ENCODE results near the gene ATP6V0A1.
"Not testable (repeated sequence)": the region's sequence is repeated elsewhere in the genome, so short reads cannot be mapped to it uniquely, and the experiment has no call there.

ATP6V0A1 gene

GRCh38 chr17:42441371-42442195 is 17.1 kb upstream of the ATP6V0A1 start:
- Histone ChIP-seq H3K36me3 (ENCODE audit: control insufficient read depth in 1 of 2, insufficient read depth in 2 of 2, low read length in 2 of 2) (no peaks in the 10 kb centered on the region), H3K4me3 (ENCODE audit: low read depth in 1 of 2, low read length in 2 of 2) (no peak overlapping the region), H3K9me3 (ENCODE audit: control insufficient read depth in 1 of 2, low read length in 2 of 2) (no peaks in the 10 kb centered on the region), H3K27ac (ENCODE audit: low read length) (no peak overlapping the region), H3K4me1 (ENCODE audit: control insufficient read depth in 1 of 2, insufficient read depth in 2 of 2, low read length in 2 of 2) (peaks cover 0 to 4% of the 10 kb centered on the region in 2 donors), H3K27me3 (ENCODE audit: low read depth, low read length) (no peaks in the 10 kb centered on the region)

GRCh38 chr17:42442196-42442565 is 16.5 kb upstream of the ATP6V0A1 start:
- H3K27ac ChIP-seq (ENCODE audit: low read length), result no peak overlapping the region
- no peaks in the 10 kb centered on the region for H3K9me3 ChIP-seq (ENCODE audit: control insufficient read depth in 1 of 2, low read length in 2 of 2)
- H3K4me1 ChIP-seq (ENCODE audit: control insufficient read depth in 1 of 2, insufficient read depth in 2 of 2, low read length in 2 of 2), result peaks cover 0 to 4% of the 10 kb centered on the region in 2 donors
- H3K4me3 ChIP-seq (ENCODE audit: low read depth in 1 of 2, low read length in 2 of 2), result no peak overlapping the region
- H3K36me3 ChIP-seq (ENCODE audit: control insufficient read depth in 1 of 2, insufficient read depth in 2 of 2, low read length in 2 of 2), result no peaks in the 10 kb centered on the region
- H3K27me3 ChIP-seq (ENCODE audit: low read depth, low read length), result no peaks in the 10 kb centered on the region

DNA sequence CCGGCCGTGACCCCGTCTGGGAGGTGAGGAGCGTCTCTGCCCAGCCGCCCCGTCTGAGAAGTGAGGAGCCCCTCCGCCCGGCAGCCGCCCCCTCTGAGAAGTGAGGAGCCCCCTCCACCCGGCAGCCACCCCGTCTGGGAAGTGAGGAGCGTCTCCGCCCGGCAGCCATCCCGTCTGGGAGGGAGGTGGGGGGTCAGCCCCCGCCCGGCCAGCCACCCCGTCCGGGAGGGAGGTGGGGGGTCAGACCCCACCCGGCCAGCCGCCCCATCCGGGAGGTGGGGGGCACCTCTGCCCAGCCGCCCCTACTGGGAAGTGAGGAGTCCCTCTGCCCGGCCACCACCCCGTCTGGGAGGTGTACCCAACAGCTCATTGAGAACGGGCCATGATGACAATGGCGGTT is 9.5 kb upstream of the ATP6V0A1 start:
- not testable (repeated sequence) for H3K9me3 ChIP-seq (ENCODE audit: control insufficient read depth in 1 of 2, low read length in 2 of 2); H3K27ac ChIP-seq (ENCODE audit: low read length); H3K4me1 ChIP-seq (ENCODE audit: control insufficient read depth in 1 of 2, insufficient read depth in 2 of 2, low read length in 2 of 2); H3K27me3 ChIP-seq (ENCODE audit: low read depth, low read length); H3K4me3 ChIP-seq (ENCODE audit: low read depth in 1 of 2, low read length in 2 of 2); H3K36me3 ChIP-seq (ENCODE audit: control insufficient read depth in 1 of 2, insufficient read depth in 2 of 2, low read length in 2 of 2)

DNA sequence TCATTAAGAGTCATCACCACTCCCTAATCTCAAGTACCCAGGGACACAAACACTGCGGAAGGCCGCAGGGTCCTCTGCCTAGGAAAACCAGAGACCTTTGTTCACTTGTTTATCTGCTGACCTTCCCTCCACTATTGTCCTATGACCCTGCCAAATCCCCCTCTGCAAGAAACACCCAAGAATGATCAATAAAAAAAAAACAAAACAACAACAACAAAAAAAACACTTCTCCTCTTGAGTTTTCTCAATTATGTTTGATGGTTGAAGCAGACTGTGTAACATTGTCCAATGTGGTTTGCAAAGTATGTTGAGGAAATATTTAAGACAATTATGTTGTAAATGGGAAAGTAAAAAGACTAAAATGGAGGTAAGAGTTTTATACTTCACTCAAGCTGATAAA is 8.8 kb upstream of the ATP6V0A1 start:
- H3K9me3 ChIP-seq (ENCODE audit: control insufficient read depth in 1 of 2, low read length in 2 of 2); H3K36me3 ChIP-seq (ENCODE audit: control insufficient read depth in 1 of 2, insufficient read depth in 2 of 2, low read length in 2 of 2); H3K4me1 ChIP-seq (ENCODE audit: control insufficient read depth in 1 of 2, insufficient read depth in 2 of 2, low read length in 2 of 2); H3K4me3 ChIP-seq (ENCODE audit: low read depth in 1 of 2, low read length in 2 of 2); H3K27me3 ChIP-seq (ENCODE audit: low read depth, low read length); H3K27ac ChIP-seq (ENCODE audit: low read length): not testable (repeated sequence)

DNA sequence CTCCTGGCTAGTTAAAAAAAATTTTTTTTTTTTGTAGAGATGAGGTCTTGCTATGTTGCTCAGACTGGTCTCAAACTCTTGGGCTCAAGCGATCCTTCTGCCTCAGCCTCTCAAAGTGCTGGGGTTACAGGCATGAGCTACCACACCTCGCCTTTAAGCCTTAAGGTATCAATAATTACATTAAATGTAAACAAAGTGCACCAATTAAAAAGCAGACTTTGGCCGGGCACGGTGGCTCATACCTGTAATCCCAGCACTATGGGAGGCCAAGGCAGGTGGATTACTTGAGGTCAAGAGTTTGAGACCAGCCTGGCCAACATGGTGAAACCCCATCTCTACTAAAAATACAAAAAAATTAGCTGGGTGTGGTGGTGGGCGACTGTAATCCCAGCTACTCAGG is 7.4 kb upstream of the ATP6V0A1 start:
- not testable (repeated sequence) for H3K9me3 ChIP-seq (ENCODE audit: control insufficient read depth in 1 of 2, low read length in 2 of 2)

GRCh38 chr17:42453439-42453838 is 5.2 kb upstream of the ATP6V0A1 start:
- no peak overlapping the region for H3K4me3 ChIP-seq (ENCODE audit: low read depth in 1 of 2, low read length in 2 of 2)
- peaks cover 0 to 12% of the 10 kb centered on the region in 2 donors for H3K4me1 ChIP-seq (ENCODE audit: control insufficient read depth in 1 of 2, insufficient read depth in 2 of 2, low read length in 2 of 2)
- no peaks in the 10 kb centered on the region for H3K36me3 ChIP-seq (ENCODE audit: control insufficient read depth in 1 of 2, insufficient read depth in 2 of 2, low read length in 2 of 2)
- H3K9me3 ChIP-seq (ENCODE audit: control insufficient read depth in 1 of 2, low read length in 2 of 2), result no peaks in the 10 kb centered on the region
- no peaks in the 10 kb centered on the region for H3K27me3 ChIP-seq (ENCODE audit: low read depth, low read length)
- no peak overlapping the region for H3K27ac ChIP-seq (ENCODE audit: low read length)

More for the DNA sequence above, 7.4 kb upstream of the ATP6V0A1 start:
- not testable (repeated sequence) for H3K4me3 ChIP-seq (ENCODE audit: low read depth in 1 of 2, low read length in 2 of 2); H3K36me3 ChIP-seq (ENCODE audit: control insufficient read depth in 1 of 2, insufficient read depth in 2 of 2, low read length in 2 of 2); H3K27ac ChIP-seq (ENCODE audit: low read length); H3K27me3 ChIP-seq (ENCODE audit: low read depth, low read length); H3K4me1 ChIP-seq (ENCODE audit: control insufficient read depth in 1 of 2, insufficient read depth in 2 of 2, low read length in 2 of 2)

GRCh38 chr17:42454987-42455386 is 3.7 kb upstream of the ATP6V0A1 start:
- not testable (repeated sequence) for H3K9me3 ChIP-seq (ENCODE audit: control insufficient read depth in 1 of 2, low read length in 2 of 2); H3K27ac ChIP-seq (ENCODE audit: low read length); H3K36me3 ChIP-seq (ENCODE audit: control insufficient read depth in 1 of 2, insufficient read depth in 2 of 2, low read length in 2 of 2); H3K27me3 ChIP-seq (ENCODE audit: low read depth, low read length); H3K4me3 ChIP-seq (ENCODE audit: low read depth in 1 of 2, low read length in 2 of 2)
- peaks cover 6 to 13% of the 10 kb centered on the region in 2 donors for H3K4me1 ChIP-seq (ENCODE audit: control insufficient read depth in 1 of 2, insufficient read depth in 2 of 2, low read length in 2 of 2)

DNA sequence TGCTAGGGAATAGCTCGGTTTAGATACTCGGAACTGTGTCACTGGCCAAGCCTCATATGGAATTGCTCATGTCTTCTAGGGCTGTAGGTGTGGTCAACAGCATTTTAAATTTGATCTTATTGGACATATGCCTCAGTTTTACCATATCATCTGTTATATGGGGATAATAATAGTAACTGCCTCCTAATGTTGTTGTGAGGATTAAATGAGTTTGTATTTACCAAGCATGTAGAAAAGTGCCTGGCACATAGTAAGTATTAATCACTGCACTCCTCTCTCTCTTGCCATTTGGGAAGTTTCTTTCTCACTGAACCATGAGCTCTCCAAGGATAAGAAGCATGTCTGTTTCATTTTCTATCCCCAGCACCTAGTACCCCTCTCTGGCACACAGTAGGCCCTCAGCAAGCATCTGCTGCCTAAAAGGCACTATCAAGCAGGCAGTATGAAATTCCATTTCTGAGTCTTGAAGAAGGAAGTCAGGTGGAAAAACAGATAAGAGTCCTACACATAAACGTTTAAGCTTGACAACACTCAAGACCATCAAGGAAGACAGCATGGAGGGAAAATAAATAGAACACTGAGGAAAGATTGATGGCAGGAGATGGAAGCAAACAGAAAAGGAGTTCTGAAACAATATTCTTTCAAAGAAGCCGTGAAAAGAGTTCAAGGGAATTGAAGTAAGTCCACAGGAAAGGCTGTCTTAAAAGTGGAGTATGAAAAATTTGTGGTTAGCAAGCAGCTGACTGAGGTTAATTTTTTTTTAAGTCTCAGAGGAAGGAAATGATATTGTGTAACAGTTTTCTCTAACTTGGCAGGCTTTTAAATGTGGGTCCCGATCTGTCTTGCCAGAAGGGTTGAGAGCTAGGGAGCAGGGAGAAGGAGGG is 2.2 kb upstream of the ATP6V0A1 start:
- Histone ChIP-seq H3K27me3 (ENCODE audit: low read depth, low read length) (no peaks in the 10 kb centered on the region), H3K36me3 (ENCODE audit: control insufficient read depth in 1 of 2, insufficient read depth in 2 of 2, low read length in 2 of 2) (peaks cover 0 to under 1% of the 10 kb centered on the region in 2 donors), H3K27ac (ENCODE audit: low read length) (peak overlapping the region; percentile 53), H3K4me1 (ENCODE audit: control insufficient read depth in 1 of 2, insufficient read depth in 2 of 2, low read length in 2 of 2) (peaks cover 17 to 24% of the 10 kb centered on the region in 2 donors), H3K9me3 (ENCODE audit: control insufficient read depth in 1 of 2, low read length in 2 of 2) (no peaks in the 10 kb centered on the region), H3K4me3 (ENCODE audit: low read depth in 1 of 2, low read length in 2 of 2) (peak overlapping the region in 1 of 2 donors; percentile 5)

- Histone ChIP-seq H3K27ac (ENCODE audit: low read length) (peak overlapping the region; percentile 53), H3K27me3 (ENCODE audit: low read depth, low read length) (no peaks in the 10 kb centered on the region), H3K4me3 (ENCODE audit: low read depth in 1 of 2, low read length in 2 of 2) (no peak overlapping the region), H3K4me1 (ENCODE audit: control insufficient read depth in 1 of 2, insufficient read depth in 2 of 2, low read length in 2 of 2) (peaks cover 17 to 24% of the 10 kb centered on the region in 2 donors), H3K9me3 (ENCODE audit: control insufficient read depth in 1 of 2, low read length in 2 of 2) (no peaks in the 10 kb centered on the region), H3K36me3 (ENCODE audit: control insufficient read depth in 1 of 2, insufficient read depth in 2 of 2, low read length in 2 of 2) (peaks cover 0 to 9% of the 10 kb centered on the region in 2 donors)
Measured at GRCh38 chr17:42457107-42457792, 1.4 kb upstream of the ATP6V0A1 start.

DNA sequence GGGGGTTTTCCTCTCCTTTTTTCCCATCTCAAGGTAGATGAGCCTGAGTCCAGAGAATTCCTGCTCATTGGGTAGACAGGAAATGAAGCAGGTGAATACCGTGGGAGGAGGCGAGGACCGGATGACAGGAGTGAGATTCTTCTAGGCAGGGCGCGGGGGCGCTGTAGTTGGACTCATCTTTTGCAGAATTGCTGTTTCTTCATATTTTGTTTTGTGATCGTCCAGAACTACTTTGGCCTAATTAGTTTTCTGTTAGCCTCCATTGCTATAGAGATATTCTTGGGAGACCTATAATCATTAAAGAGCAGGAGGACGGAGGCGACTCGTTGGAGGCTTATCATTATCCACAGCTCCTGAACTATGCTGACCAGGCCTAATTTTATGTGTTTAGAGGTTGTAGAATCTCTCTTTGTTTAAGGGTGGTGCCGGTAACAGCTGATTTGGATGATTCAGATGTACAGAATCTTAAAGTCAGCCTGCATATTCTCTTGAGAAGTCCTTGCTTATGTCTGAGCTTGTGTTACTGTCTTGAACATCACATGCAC is 650 bp downstream of the ATP6V0A1 start:
- peaks cover 0 to 15% of the 10 kb centered on the region in 2 donors for H3K36me3 ChIP-seq (ENCODE audit: control insufficient read depth in 1 of 2, insufficient read depth in 2 of 2, low read length in 2 of 2)
- no peaks in the 10 kb centered on the region for H3K27me3 ChIP-seq (ENCODE audit: low read depth, low read length)
- H3K4me1 ChIP-seq (ENCODE audit: control insufficient read depth in 1 of 2, insufficient read depth in 2 of 2, low read length in 2 of 2), result peaks cover 17 to 32% of the 10 kb centered on the region in 2 donors
- H3K4me3 ChIP-seq (ENCODE audit: low read depth in 1 of 2, low read length in 2 of 2), result peak overlapping the region; percentile 73 to 93
- peak overlapping the region; percentile 99 for H3K27ac ChIP-seq (ENCODE audit: low read length)
- no peaks in the 10 kb centered on the region for H3K9me3 ChIP-seq (ENCODE audit: control insufficient read depth in 1 of 2, low read length in 2 of 2)

GRCh38 chr17:42459801-42460281 is 1.2 kb downstream of the ATP6V0A1 start:
- H3K27me3 ChIP-seq (ENCODE audit: low read depth, low read length), result no peaks in the 10 kb centered on the region
- no peaks in the 10 kb centered on the region for H3K9me3 ChIP-seq (ENCODE audit: control insufficient read depth in 1 of 2, low read length in 2 of 2)
- H3K4me3 ChIP-seq (ENCODE audit: low read depth in 1 of 2, low read length in 2 of 2), result peak overlapping the region; percentile 73 to 93
- peaks cover 0 to 18% of the 10 kb centered on the region in 2 donors for H3K36me3 ChIP-seq (ENCODE audit: control insufficient read depth in 1 of 2, insufficient read depth in 2 of 2, low read length in 2 of 2)
- H3K4me1 ChIP-seq (ENCODE audit: control insufficient read depth in 1 of 2, insufficient read depth in 2 of 2, low read length in 2 of 2), result peaks cover 17 to 32% of the 10 kb centered on the region in 2 donors
- peak overlapping the region; percentile 99 for H3K27ac ChIP-seq (ENCODE audit: low read length)

Data from muscle layer of duodenum (tissue), 2 donors.